Limb (tissue), 2 donors: Measurements from ENCODE around the gene HAL.

ENCODE experiments used
- DNase-seq, 2 donors: peaks; one replicate each; pipeline ENCODE4 v3.0.0-alpha.2; 2016; ENCODE audit errors: extremely low spot score in 2 of 2

The HAL gene

GRCh38 chr12:95942524-95943329 lies 53.4 kb downstream of the HAL start, which contains the start of gene CCDC38:
Gene CCDC38, minus strand, starts transcription at chr12:95942614. Its CDS starts 6,105 bp downstream, at chr12:95936509.
- DNase-seq = peak; percentile 48 to 75

GRCh38 chr12:95942101-95942523 lies 54.0 kb downstream of the HAL start:
- DNase-seq = peak in 1 of 2 donors; percentile 6

DNA sequence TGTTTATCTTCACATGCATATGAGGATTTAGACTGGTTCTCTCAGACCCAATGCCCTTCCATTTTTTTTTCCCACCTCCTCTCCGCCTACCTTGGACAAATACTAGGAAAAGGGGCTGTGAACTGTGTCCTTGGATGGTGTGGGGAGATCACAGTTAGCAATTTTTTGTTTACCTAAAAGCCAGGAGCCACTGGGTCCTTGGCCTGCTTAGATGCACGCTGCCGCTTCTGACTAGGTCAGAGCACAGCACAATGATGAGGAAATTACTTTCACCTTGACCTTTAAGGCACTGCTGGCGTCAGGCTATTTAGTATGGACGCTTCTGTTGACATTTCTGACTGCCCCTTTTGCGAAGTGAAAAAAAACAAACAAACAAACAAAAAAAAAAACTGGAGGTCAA lies 55.6 kb downstream of the HAL start:
- DNase-seq = no peak
